Endothelial cell of umbilical vein (primary cell): ENCODE measurements around the gene MAP2K1. TPM values are rescaled to one million over a fixed set of nuclear protein-coding genes. Genes with fewer than 3 reads are reported as not detected.

Experiments used
- BruUV-seq: library from RNA; stranded (reverse); fragments of 400-500 nt; replicated peaks from 2 replicates; lab custom pipeline; 2021; lab: Mats Ljungman, UMichigan
- CTCF ChIA-PET: fragments of 300-600, 350-600 bp; sonication (Branson Sonifier 250); formaldehyde crosslinking; loops from one replicate; lab custom pipeline; 2021; ENCODE audit warnings: antibody characterized with exemption, inconsistent platforms; lab: Charles Lee
- POLR2A ChIA-PET: fragments of 300-600, 350-600 bp; sonication (Branson Sonifier 250); formaldehyde crosslinking; loops from one replicate; lab custom pipeline; 2021; ENCODE audit warnings: antibody characterized with exemption, inconsistent platforms; lab: Charles Lee
- DNase-seq: peaks from one replicate; pipeline ENCODE4 v3.0.0-alpha.2; 2011; ENCODE audit warnings: low read depth, low spot score
- FAIRE-seq: peaks from 2 replicates; lab custom pipeline; 2011; peaks lifted over from hg19 to GRCh38; lab: Jason Lieb, UNC
- H2AFZ ChIP-seq: 2 replicates; pipeline ENCODE4 v1.6.0; 2012; ENCODE audit warnings: low read depth, low read length, control low read depth, inconsistent platforms
- H3K27ac ChIP-seq: 2 replicates; pipeline ENCODE4 v1.5.1; 2011; ENCODE audit warnings: low read depth, mild to moderate bottlenecking, control low read depth, low read length, moderate library complexity; ENCODE audit not compliant: insufficient read depth
- H3K27me3 ChIP-seq, 2 experiments: 2 replicates each; pipeline versions ENCODE4 v1.6.0 to v1.6.1; 2011; ENCODE audit warnings: low read length in 2 of 2, mixed read lengths in 1 of 2; ENCODE audit not compliant: control insufficient read depth in 2 of 2, insufficient read depth in 2 of 2
- H3K36me3 ChIP-seq, 2 experiments: 2 replicates in 1 of 2; 3 replicates in 1 of 2; pipeline ENCODE4 v1.5.1; 2011; ENCODE audit warnings: low read length in 2 of 2, mild to moderate bottlenecking in 1 of 2, moderate library complexity in 1 of 2; ENCODE audit not compliant: control insufficient read depth in 2 of 2, insufficient read depth in 2 of 2; ENCODE audit errors: extremely low read depth in 1 of 2
- H3K4me1 ChIP-seq: 3 replicates; pipeline ENCODE4 v1.5.1; 2011; ENCODE audit warnings: mild to moderate bottlenecking, low read length; ENCODE audit not compliant: control insufficient read depth, insufficient read depth; ENCODE audit errors: extremely low read depth
- H3K4me2 ChIP-seq: 2 replicates; pipeline ENCODE4 v1.6.1; 2011; ENCODE audit warnings: low read length, control low read depth, mixed read lengths; ENCODE audit not compliant: insufficient read depth
- H3K4me3 ChIP-seq, 3 experiments: fragments of 200-600 bp in 1 of 3; sonication (generic), shearing (Covaris generic) in 1 of 3; replicated peaks in 1 of 3; 2 replicates each; pipeline ENCODE4 v1.5.1; 2011 to 2016; ENCODE audit warnings: control low read depth in 3 of 3, low read length in 3 of 3, mild to moderate bottlenecking in 2 of 3, inconsistent platforms in 1 of 3, low read depth in 1 of 3, moderate library complexity in 1 of 3; ENCODE audit not compliant: insufficient read depth in 1 of 3
- H3K79me2 ChIP-seq: 2 replicates; pipeline ENCODE4 v1.6.0; 2012; ENCODE audit warnings: low read length, inconsistent platforms; ENCODE audit not compliant: control insufficient read depth, insufficient read depth
- H3K9ac ChIP-seq: replicated peaks from 2 replicates; pipeline ENCODE3; 2011; ENCODE audit warnings: low read length, control low read depth; ENCODE audit not compliant: insufficient read depth; ENCODE audit errors: extremely low read depth
- H3K9me1 ChIP-seq: replicated peaks from 3 replicates; pipeline ENCODE4 v1.6.0; 2011; ENCODE audit warnings: mild to moderate bottlenecking, low read length; ENCODE audit not compliant: control insufficient read depth, insufficient read depth; ENCODE audit errors: extremely low read depth
- H3K9me3 ChIP-seq: replicated peaks from 2 replicates; pipeline ENCODE4 v1.5.1; 2012; ENCODE audit warnings: low read length, inconsistent platforms; ENCODE audit not compliant: control insufficient read depth, insufficient read depth
- H4K20me1 ChIP-seq: replicated peaks from 2 replicates; pipeline ENCODE3; 2011; ENCODE audit warnings: mild to moderate bottlenecking, low read length; ENCODE audit not compliant: control insufficient read depth, insufficient read depth; ENCODE audit errors: extremely low read depth
- CTCF ChIP-seq, 2 donors: IDR thresholded peaks; 1 replicate in 1 of 2; 2 replicates in 1 of 2; pipeline ENCODE4 v1.5.1; 2011; ENCODE audit warnings: low read length in 2 of 2, mild to moderate bottlenecking in 2 of 2, moderate library complexity in 2 of 2, control low read depth in 1 of 2, inconsistent platforms in 1 of 2, low read depth in 1 of 2; ENCODE audit not compliant: insufficient read depth in 1 of 2; ENCODE audit errors: extremely low read depth in 1 of 2
- EZH2 ChIP-seq: IDR thresholded peaks from 2 replicates; pipeline ENCODE4 v1.6.1; 2012; ENCODE audit warnings: borderline replicate concordance, low read depth, mild to moderate bottlenecking, moderate library complexity, low read length, inconsistent platforms; ENCODE audit not compliant: severe bottlenecking
- FOS ChIP-seq: IDR thresholded peaks from 2 replicates; pipeline ENCODE4 v1.6.1; 2011; ENCODE audit warnings: mild to moderate bottlenecking, low read length, moderate library complexity, borderline replicate concordance; ENCODE audit not compliant: insufficient read depth
- GATA2 ChIP-seq: IDR thresholded peaks from 2 replicates; pipeline ENCODE4 v1.7.0; 2011; ENCODE audit warnings: low read depth, mild to moderate bottlenecking, moderate library complexity, mixed read lengths, low read length; ENCODE audit not compliant: insufficient read length, insufficient read depth
- JUN ChIP-seq: IDR thresholded peaks from 2 replicates; pipeline ENCODE4 v1.6.1; 2011; ENCODE audit warnings: borderline replicate concordance, low read depth; ENCODE audit not compliant: insufficient read length, insufficient read depth
- MAX ChIP-seq: IDR thresholded peaks from 2 replicates; pipeline ENCODE4 v1.6.1; 2011; ENCODE audit not compliant: insufficient read depth, insufficient read length
- MYC ChIP-seq: IDR thresholded peaks from one replicate; pipeline ENCODE4 v1.6.1; 2011; ENCODE audit warnings: mild to moderate bottlenecking, low read depth, low read length
- POLR2A ChIP-seq: IDR thresholded peaks from 2 replicates; pipeline ENCODE4 v1.6.1; 2012; ENCODE audit warnings: low read depth, mild to moderate bottlenecking, control low read depth, low read length
- POLR2AphosphoS5 ChIP-seq: IDR thresholded peaks from 2 replicates; pipeline ENCODE4 v1.6.1; 2012; ENCODE audit warnings: low read depth, mild to moderate bottlenecking, control low read depth, low read length, moderate library complexity; ENCODE audit not compliant: insufficient read depth
- dilution Hi-C: fragments of 300-500 bp; cut with MboI; formaldehyde crosslinking; loops from one replicate; pipeline ENCODE4 v1.15.0; 2019; ENCODE audit warnings: low sequenced_read_pairs; ENCODE audit not compliant: extremely low pct_ligation_motif_present
- intact Hi-C: fragments of 100-400 bp; cut with micrococcal nuclease; formaldehyde crosslinking; loops from one replicate; pipeline ENCODE4 v1.10.0; 2022
- polyA plus RNA-seq, 4 experiments: library from polyadenylated mRNA; depleted of rRNA in 3 of 4; stranded (reverse) in 3 of 4; unstranded in 1 of 4; fragments of >200 nt; gene quantifications; 2 replicates each; pipeline versions ENCODE4 v1.2.1 to v1.2.3, GENCODE V29; 2011 to 2012; ENCODE audit warnings: missing spikeins in 1 of 4
- total RNA-seq: library from RNA; stranded (reverse); gene quantifications from 2 replicates; pipeline ENCODE4 v1.2.3, GENCODE V29; 2021

MAP2K1 gene
- total and polyA plus RNA-seq, 2 donors (not counting 3 experiments of a cell fraction or from before 2014, with no cell fraction given) = 30.9 to 45.1 TPM

DNA sequence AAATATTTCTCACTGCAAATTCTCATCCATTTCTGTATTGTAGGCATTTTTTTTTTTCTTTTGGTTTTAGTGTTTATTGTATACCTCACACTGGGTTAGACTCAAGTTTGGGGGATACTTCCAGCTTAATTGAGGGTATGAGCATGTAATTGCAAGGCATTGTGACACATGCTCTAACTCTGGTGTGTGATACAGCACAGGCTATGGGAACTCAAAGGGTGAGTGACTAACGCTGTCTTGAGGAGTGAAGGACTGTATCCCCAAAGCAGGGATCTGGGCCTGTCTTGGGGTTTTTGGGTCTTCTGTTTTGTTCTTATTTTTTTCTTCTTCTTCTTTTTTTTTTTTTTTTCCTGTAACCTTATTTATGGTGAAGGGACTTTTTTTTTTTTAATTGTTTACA lies 26.9 kb downstream of the MAP2K1 start:
- intact Hi-C loops (no loop called here), dilution Hi-C loops (loop anchor here (25.0 kb wide), 1 partner anchor 101 kb away; no protein-coding TSS in a partner anchor)
- Histone ChIP-seq H3K4me1 (peaks cover 18% of the 10 kb centered on the region), H3K4me2 (no peak overlapping the region), H3K4me3 (no peak overlapping the region), H3K9me3 (no peaks in the 10 kb centered on the region), H4K20me1 (peaks cover 2% of the 10 kb centered on the region), H3K27ac (no peak overlapping the region), H3K36me3 (no peaks in the 10 kb centered on the region), H3K9ac (no peak overlapping the region), H3K27me3 (no peaks in the 10 kb centered on the region), H3K9me1 (no peaks in the 10 kb centered on the region), H2AFZ (no peak overlapping the region), H3K79me2 (peaks cover 96% of the 10 kb centered on the region)
- BruUV-seq = no TSS peak
- TF ChIP-seq MYC (no peak), EZH2 (no peak), CTCF (IDR thresholded peaks at IDR 0.05; ENCODE audit: extremely low read depth in 1 of 2, insufficient read depth in 1 of 2, low read depth in 1 of 2, low read length in 2 of 2) (no peak), GATA2 (no peak), POLR2A (no peak), FOS (no peak), POLR2AphosphoS5 (no peak), JUN (no peak), MAX (no peak)
- DNase-seq (no peak), FAIRE-seq (no peak)
- CTCF ChIA-PET = interaction anchor here (3.2 kb wide), 1 partner anchor 26 kb away, joined by 10 read pairs; the partner anchor contains the start of gene MAP2K1
- POLR2A ChIA-PET = no interaction called here
